ENCODE results near the gene GNS.

Gene GNS

GRCh38 chr12:64700532-64700931 lies 58.7 kb downstream of the GNS start:
- no peak overlapping the region for H3K27ac ChIP-seq
- no peak for TF ChIP-seq CTCF (IDR thresholded peaks at IDR 0.05)
- TF ChIP-seq ZFX (IDR thresholded peaks at IDR 0.05; ENCODE audit: borderline replicate concordance), result no peak

- no peak for TF ChIP-seq ZFX (IDR thresholded peaks at IDR 0.05; ENCODE audit: borderline replicate concordance)
- TF ChIP-seq CTCF (IDR thresholded peaks at IDR 0.05), result no peak
- H3K27ac ChIP-seq, result no peak overlapping the region
These were observed 59.6 kb downstream of the GNS start for GRCh38 chr12:64699504-64700115.

- 0 out of 2 replicates have a peak overlapping the region, but pooled peaks have one; percentile 6 for H3K27ac ChIP-seq
- TF ChIP-seq ZFX (IDR thresholded peaks at IDR 0.05; ENCODE audit: borderline replicate concordance), result no peak
- peak; percentile 57 for TF ChIP-seq CTCF (IDR thresholded peaks at IDR 0.05)
These were observed 63.0 kb downstream of the GNS start for GRCh38 chr12:64696080-64696741.

- TF ChIP-seq ZFX (IDR thresholded peaks at IDR 0.05; ENCODE audit: borderline replicate concordance) (no peak), CTCF (IDR thresholded peaks at IDR 0.05) (no peak)
These were observed 63.7 kb downstream of the GNS start for GRCh38 chr12:64695550-64695949.

GRCh38 chr12:64694130-64695040 lies 64.8 kb downstream of the GNS start:
- TF ChIP-seq ZFX (IDR thresholded peaks at IDR 0.05; ENCODE audit: borderline replicate concordance) (no peak), CTCF (IDR thresholded peaks at IDR 0.05) (no peak)
- H3K27ac ChIP-seq, result no peak overlapping the region

More at GRCh38 chr12:64695550-64695949, 63.7 kb downstream of the GNS start:
- peak overlapping the region; percentile 6; the same call in 1 of the 2 replicates for H3K27ac ChIP-seq

- no peak overlapping the region for H3K27ac ChIP-seq
- TF ChIP-seq ZFX (IDR thresholded peaks at IDR 0.05; ENCODE audit: borderline replicate concordance) (no peak), CTCF (IDR thresholded peaks at IDR 0.05) (no peak)
These were observed 67.2 kb downstream of the GNS start for GRCh38 chr12:64691795-64692583.
